Neural progenitor cell (in vitro differentiated cells): ENCODE results near the gene VEZF1. TPM values are rescaled to one million over a fixed set of nuclear protein-coding genes. Genes with fewer than 3 reads are reported as not detected.

Experiments
- DNase-seq: peaks from one replicate; pipeline ENCODE4 v3.0.0-alpha.2; 2016; ENCODE audit warnings: low spot score
- H2AFZ ChIP-seq: fragments of 200-600 bp; sonication (generic); replicated peaks from 2 replicates; pipeline ENCODE4 v1.6.1; 2016; ENCODE audit warnings: antibody characterized with exemption
- H3F3A ChIP-seq: fragments of 200-600 bp; sonication (generic); 2 replicates; pipeline ENCODE4 v1.6.1; 2016; ENCODE audit warnings: antibody characterized with exemption, low read depth
- H3K27ac ChIP-seq: fragments of 200-600 bp; sonication (generic); 2 replicates; pipeline ENCODE4 v1.5.1; 2016; ENCODE audit warnings: mild to moderate bottlenecking
- H3K27me3 ChIP-seq: fragments of 200-600 bp; sonication (generic); 2 replicates; pipeline ENCODE4 v1.6.1; 2016; ENCODE audit warnings: mild to moderate bottlenecking, moderate library complexity
- H3K36me3 ChIP-seq: fragments of 200-600 bp; sonication (generic); 2 replicates; pipeline ENCODE4 v1.5.1; 2016
- H3K4me1 ChIP-seq: fragments of 200-600 bp; sonication (generic); 2 replicates; pipeline ENCODE4 v1.6.1; 2016; ENCODE audit warnings: mixed run types
- H3K4me2 ChIP-seq: fragments of 200-600 bp; sonication (generic); 2 replicates; pipeline ENCODE4 v1.6.1; 2016
- H3K4me3 ChIP-seq: fragments of 200-600 bp; sonication (generic); 2 replicates; pipeline ENCODE4 v1.5.1; 2016
- H3K79me2 ChIP-seq: fragments of 200-600 bp; sonication (generic); 2 replicates; pipeline ENCODE4 v1.6.1; 2016; ENCODE audit warnings: low read depth
- H3K9ac ChIP-seq: fragments of 200-600 bp; sonication (generic); 2 replicates; pipeline ENCODE4 v1.6.1; 2016
- H3K9me3 ChIP-seq: fragments of 200-600 bp; sonication (generic); 2 replicates; pipeline ENCODE4 v1.5.1; 2016; ENCODE audit warnings: low read depth
- H4K20me1 ChIP-seq: fragments of 200-600 bp; sonication (generic); 2 replicates; pipeline ENCODE4 v1.6.1; 2016; ENCODE audit warnings: low read depth
- H3K27ac Mint-ChIP-seq: 3 replicates; pipeline ENCODE4 v1.8.0; 2021; ENCODE audit warnings: mixed read lengths
- H3K27me3 Mint-ChIP-seq: 2 replicates; pipeline ENCODE4 v1.8.0; 2022; ENCODE audit warnings: low read depth, mild to moderate bottlenecking, inconsistent platforms, moderate library complexity, mixed read lengths; ENCODE audit not compliant: insufficient read depth
- H3K36me3 Mint-ChIP-seq: 3 replicates; pipeline ENCODE4 v1.8.0; 2021; ENCODE audit warnings: mixed read lengths
- H3K4me1 Mint-ChIP-seq: 3 replicates; pipeline ENCODE4 v1.8.0; 2021; ENCODE audit warnings: mixed read lengths
- H3K4me3 Mint-ChIP-seq: 3 replicates; pipeline ENCODE4 v1.8.0; 2021; ENCODE audit warnings: mild to moderate bottlenecking, moderate library complexity, mixed read lengths
- H3K9me3 Mint-ChIP-seq: 3 replicates; pipeline ENCODE4 v1.8.0; 2020; ENCODE audit warnings: mixed read lengths
- EZH2 ChIP-seq: fragments of 200-600 bp; sonication (generic); IDR thresholded peaks from 2 replicates; pipeline ENCODE4 v1.6.1; 2017; ENCODE audit warnings: antibody characterized with exemption, mild to moderate bottlenecking, moderate library complexity
- EZH2phosphoT487 ChIP-seq: fragments of 200-600 bp; sonication (generic); IDR thresholded peaks from 2 replicates; pipeline ENCODE4 v1.6.1; 2017; ENCODE audit warnings: antibody characterized with exemption
- small RNA-seq: library from RNA; depleted of rRNA; stranded (forward); fragments of <200 nt; gene quantifications from one replicate; pipeline ENCODE3, GENCODE V24; 2015
- total RNA-seq: library from RNA; depleted of rRNA; stranded (reverse); fragments of >200 nt; gene quantifications from 2 replicates; pipeline ENCODE4 v1.2.3, GENCODE V29; 2015; ENCODE audit warnings: low replicate concordance
- TF ChIP-seq, protein P1 (sequence below): fragments of 200-600 bp; sonication (generic); IDR thresholded peaks from 2 replicates; pipeline ENCODE4 v1.5.1; 2017; ENCODE audit warnings: antibody characterized with exemption, mild to moderate bottlenecking

VEZF1 gene
- total RNA-seq, 1 donor from 2014 or later = 90.4 TPM

DNA sequence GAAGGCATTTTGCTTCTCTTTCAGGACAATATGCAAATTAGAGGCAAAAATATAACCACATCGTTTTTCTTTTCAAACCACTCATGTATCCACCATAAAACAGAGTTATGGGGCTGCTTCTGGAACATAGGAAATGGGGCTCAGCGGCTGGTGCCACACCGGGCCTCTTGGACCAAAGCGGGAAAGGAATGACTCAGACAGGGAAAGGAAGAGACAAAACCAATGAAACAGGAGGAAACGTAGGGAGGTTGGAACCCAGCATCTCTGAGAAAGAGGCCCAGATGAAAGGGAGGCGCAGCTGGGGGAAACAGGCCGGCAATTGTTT, 61.4 kb downstream of the VEZF1 start:
- Histone ChIP-seq H3K9me3 (no peaks in the 10 kb centered on the region), H3K27me3 (no peaks in the 10 kb centered on the region), H3K79me2 (no peaks in the 10 kb centered on the region), H3K27ac (peak overlapping the region; percentile 42), H3K4me1 (peaks cover 73% of the 10 kb centered on the region), H3K4me2 (peak overlapping the region; percentile 73), H3K36me3 (no peaks in the 10 kb centered on the region), H3K9ac (no peak overlapping the region), H3K4me3 (no peak overlapping the region), H3F3A (peaks cover 46% of the 10 kb centered on the region), H2AFZ (no peak overlapping the region), H4K20me1 (peaks cover 20% of the 10 kb centered on the region)
- TF ChIP-seq EZH2 (no peak), EZH2phosphoT487 (no peak)
- TF ChIP-seq, protein P1, sequence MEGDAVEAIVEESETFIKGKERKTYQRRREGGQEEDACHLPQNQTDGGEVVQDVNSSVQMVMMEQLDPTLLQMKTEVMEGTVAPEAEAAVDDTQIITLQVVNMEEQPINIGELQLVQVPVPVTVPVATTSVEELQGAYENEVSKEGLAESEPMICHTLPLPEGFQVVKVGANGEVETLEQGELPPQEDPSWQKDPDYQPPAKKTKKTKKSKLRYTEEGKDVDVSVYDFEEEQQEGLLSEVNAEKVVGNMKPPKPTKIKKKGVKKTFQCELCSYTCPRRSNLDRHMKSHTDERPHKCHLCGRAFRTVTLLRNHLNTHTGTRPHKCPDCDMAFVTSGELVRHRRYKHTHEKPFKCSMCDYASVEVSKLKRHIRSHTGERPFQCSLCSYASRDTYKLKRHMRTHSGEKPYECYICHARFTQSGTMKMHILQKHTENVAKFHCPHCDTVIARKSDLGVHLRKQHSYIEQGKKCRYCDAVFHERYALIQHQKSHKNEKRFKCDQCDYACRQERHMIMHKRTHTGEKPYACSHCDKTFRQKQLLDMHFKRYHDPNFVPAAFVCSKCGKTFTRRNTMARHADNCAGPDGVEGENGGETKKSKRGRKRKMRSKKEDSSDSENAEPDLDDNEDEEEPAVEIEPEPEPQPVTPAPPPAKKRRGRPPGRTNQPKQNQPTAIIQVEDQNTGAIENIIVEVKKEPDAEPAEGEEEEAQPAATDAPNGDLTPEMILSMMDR = no peak
- Mint-ChIP-seq H3K27ac (peak overlapping the region; percentile 98), H3K36me3 (peaks cover 2% of the 10 kb centered on the region), H3K4me3 (peak overlapping the region; percentile 3), H3K9me3 (no peaks in the 10 kb centered on the region), H3K27me3 (peaks cover 3% of the 10 kb centered on the region), H3K4me1 (peaks cover 87% of the 10 kb centered on the region)
- no peak for DNase-seq

DNA sequence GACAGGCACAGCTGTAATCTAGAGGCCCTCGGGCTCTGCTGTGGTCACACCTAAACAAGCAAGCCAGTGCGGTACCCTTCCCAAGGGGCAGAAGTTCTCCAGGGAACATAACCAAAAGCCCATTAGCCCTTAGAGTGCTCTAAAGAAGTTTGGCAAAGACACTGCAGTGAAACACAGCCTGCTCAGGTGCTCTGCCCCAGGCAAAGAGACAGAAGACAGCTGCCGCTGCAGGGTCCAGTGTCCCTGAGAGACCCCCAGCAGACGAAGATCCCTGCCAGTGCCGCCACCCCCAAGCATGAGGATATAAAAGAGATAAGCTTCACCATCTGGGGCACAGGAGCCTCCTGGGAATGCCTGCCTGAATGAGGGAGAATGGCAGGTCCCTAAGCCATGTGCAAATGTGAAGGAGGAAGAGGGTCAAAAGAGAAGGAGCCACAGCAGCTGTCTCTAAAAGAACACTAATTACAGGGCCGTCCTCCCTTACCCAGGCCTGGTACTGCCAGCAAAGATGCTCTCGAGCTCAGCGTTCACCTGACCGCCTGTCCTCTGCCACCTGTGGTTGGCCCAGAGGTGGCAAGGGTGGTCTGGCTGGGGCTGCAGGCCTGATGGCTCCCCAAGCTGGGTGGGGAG, 62.6 kb downstream of the VEZF1 start:
- peaks cover 54% of the 10 kb centered on the region for H3F3A ChIP-seq
- H3K4me3 ChIP-seq = no peak overlapping the region
- peak; percentile 47 for DNase-seq
- H3K4me2 ChIP-seq = peak overlapping the region; percentile 54
- no peaks in the 10 kb centered on the region for H3K79me2 ChIP-seq
- H3K27ac ChIP-seq = peak overlapping the region; percentile 63
- peak overlapping the region; percentile 76 for H3K4me3 Mint-ChIP-seq
- peaks cover 2% of the 10 kb centered on the region for H3K36me3 Mint-ChIP-seq
- H3K36me3 ChIP-seq = no peaks in the 10 kb centered on the region
- H3K27ac Mint-ChIP-seq = peak overlapping the region; percentile 97
- peaks cover 87% of the 10 kb centered on the region for H3K4me1 Mint-ChIP-seq
- H3K27me3 Mint-ChIP-seq = peaks cover 3% of the 10 kb centered on the region
- H2AFZ ChIP-seq = no peak overlapping the region
- H3K9me3 ChIP-seq = no peaks in the 10 kb centered on the region
- peaks cover 20% of the 10 kb centered on the region for H4K20me1 ChIP-seq
- H3K27me3 ChIP-seq = no peaks in the 10 kb centered on the region
- no peak for TF ChIP-seq EZH2phosphoT487
- TF ChIP-seq, protein P1 = no peak
- TF ChIP-seq EZH2 = no peak
- H3K9ac ChIP-seq = no peak overlapping the region
- no peaks in the 10 kb centered on the region for H3K9me3 Mint-ChIP-seq
- H3K4me1 ChIP-seq = peaks cover 73% of the 10 kb centered on the region

DNA sequence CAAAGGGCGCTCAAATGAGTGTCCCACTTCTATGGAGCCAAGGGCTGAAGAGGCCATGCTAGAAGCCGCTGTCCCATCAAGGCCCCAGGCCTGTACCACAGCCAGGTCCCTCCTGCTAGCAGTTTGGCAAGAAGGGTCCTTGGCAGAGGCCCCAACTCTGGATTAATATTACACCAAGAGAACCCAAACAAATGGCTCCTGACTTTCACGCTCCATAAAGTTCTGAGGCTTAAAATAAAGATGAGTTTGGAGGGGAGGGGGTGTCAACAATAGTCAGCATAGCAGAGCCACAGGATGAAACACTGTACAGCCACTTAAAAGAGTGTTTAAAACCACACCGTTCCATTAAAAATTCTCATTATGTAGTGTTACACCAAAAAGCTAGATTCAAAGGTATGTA, 63.4 kb downstream of the VEZF1 start:
- Mint-ChIP-seq H3K9me3 (no peaks in the 10 kb centered on the region), H3K27ac (no peak overlapping the region), H3K27me3 (peaks cover 3% of the 10 kb centered on the region), H3K4me1 (peaks cover 87% of the 10 kb centered on the region), H3K36me3 (peaks cover 2% of the 10 kb centered on the region), H3K4me3 (no peak overlapping the region)
- no peak overlapping the region for H3K27ac ChIP-seq
- no peak for DNase-seq
- H3K4me1 ChIP-seq = peaks cover 75% of the 10 kb centered on the region
- H3K79me2 ChIP-seq = no peaks in the 10 kb centered on the region
- H3K4me2 ChIP-seq = peak overlapping the region; percentile 54
- peaks cover 20% of the 10 kb centered on the region for H4K20me1 ChIP-seq
- H3K4me3 ChIP-seq = no peak overlapping the region
- no peak overlapping the region for H3K9ac ChIP-seq
- H3F3A ChIP-seq = peaks cover 58% of the 10 kb centered on the region
- no peak overlapping the region for H2AFZ ChIP-seq
- no peaks in the 10 kb centered on the region for H3K36me3 ChIP-seq
- H3K27me3 ChIP-seq = no peaks in the 10 kb centered on the region
- H3K9me3 ChIP-seq = no peaks in the 10 kb centered on the region
- no peak for TF ChIP-seq EZH2phosphoT487
- no peak for TF ChIP-seq EZH2
- TF ChIP-seq, protein P1 = no peak

Small RNA genes lying within 50 kb of the gene (small RNA-seq; reads per million reads assigned to genes)
- gene AC015813.4 = not detected

Other genes starting within 250 kb of the VEZF1 start
- gene CCDC182, start 243.0 kb downstream of the VEZF1 start, total RNA-seq = not detected in 2 replicates
- 16.4 and 33.3 TPM in 2 replicates for gene MRPS23, start 138.2 kb downstream of the VEZF1 start, total RNA-seq
- 8.8 and 14.7 TPM in 2 replicates for gene CUEDC1, start 32.8 kb downstream of the VEZF1 start, total RNA-seq
- gene SRSF1, start 19.0 kb upstream of the VEZF1 start, total RNA-seq = 436 and 556 TPM in 2 replicates
- 46.8 and 52.6 TPM in 2 replicates for gene DYNLL2, start 95.2 kb upstream of the VEZF1 start, total RNA-seq
- 0.13 and 0.37 TPM in 2 replicates for gene OR4D1, start 160.1 kb upstream of the VEZF1 start, total RNA-seq
- not detected in 2 replicates for gene OR4D2, start 178.7 kb upstream of the VEZF1 start, total RNA-seq
- gene EPX, start 204.5 kb upstream of the VEZF1 start, total RNA-seq = not detected in 2 replicates
- 25.8 and 30.0 TPM in 2 replicates for gene MKS1, start 231.0 kb upstream of the VEZF1 start, total RNA-seq